Ecto neural progenitor cell (in vitro differentiated cells): ENCODE measurements around the gene LDLRAD3.
"Not testable (repeated sequence)": the region's sequence is repeated elsewhere in the genome, so short reads cannot be mapped to it uniquely, and the experiment has no call there.

Experiments used
- DNase-seq: peaks from one replicate; pipeline ENCODE4 v3.0.0-alpha.2; 2018; ENCODE audit warnings: low spot score

Gene LDLRAD3

GRCh38 chr11:36164506-36165250 lies 220.8 kb downstream of the LDLRAD3 start:
- no peak for DNase-seq

DNA sequence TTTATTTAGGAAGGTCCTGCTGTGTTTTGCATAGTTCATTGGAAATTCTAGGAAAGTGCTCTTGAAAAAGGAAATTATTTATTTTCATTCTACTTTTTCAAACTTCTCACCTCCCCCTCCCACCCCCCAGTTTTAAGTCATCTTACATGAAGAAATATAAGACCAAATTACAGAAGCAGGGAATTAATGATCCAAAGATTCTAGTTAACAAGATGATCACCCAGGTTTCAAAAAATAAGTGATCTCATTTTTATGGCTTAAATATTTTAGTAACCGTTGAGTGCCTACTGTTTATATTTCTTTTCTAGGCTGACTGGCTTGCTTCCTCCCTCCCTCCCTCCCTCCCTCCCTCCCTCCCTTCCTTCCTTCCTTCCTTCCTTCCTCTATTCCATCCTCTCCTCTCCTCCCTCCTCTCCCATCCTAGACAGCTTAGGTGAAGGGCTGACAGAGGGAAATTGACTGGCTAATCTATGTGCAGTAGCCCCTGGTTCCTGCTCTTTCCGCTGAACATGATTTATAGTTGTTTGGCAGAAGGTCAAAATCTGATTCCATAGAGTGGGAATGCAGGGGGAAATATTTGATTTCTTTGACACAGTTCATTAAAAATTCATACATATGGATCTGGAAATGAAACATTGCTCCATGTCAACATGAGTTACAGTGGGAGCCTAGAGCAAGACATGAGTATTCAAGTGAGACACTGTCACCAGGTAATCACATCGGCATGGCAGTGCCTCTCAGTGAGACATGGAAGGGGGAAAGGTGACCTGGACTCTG lies 221.9 kb downstream of the LDLRAD3 start:
- DNase-seq, result no peak

DNA sequence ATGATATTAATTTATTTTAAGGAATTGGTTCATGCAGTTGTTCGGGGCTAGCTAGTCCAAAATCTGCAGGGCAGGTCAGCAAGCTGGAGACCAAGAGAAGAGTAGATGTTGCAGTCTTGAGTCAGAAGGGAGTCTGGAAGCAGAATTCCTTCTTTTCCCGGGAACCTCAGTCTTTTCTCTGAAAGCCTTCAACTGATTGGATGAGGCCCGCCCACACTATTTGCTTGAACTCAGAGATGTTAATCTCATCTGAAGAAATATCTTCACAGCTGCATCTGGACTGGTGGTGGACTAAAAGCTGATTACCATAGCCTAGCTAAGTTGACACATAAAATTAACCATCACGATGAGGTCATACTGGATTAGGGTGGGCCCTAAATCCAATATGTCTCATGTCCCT lies 223.2 kb downstream of the LDLRAD3 start:
- no peak for DNase-seq

DNA sequence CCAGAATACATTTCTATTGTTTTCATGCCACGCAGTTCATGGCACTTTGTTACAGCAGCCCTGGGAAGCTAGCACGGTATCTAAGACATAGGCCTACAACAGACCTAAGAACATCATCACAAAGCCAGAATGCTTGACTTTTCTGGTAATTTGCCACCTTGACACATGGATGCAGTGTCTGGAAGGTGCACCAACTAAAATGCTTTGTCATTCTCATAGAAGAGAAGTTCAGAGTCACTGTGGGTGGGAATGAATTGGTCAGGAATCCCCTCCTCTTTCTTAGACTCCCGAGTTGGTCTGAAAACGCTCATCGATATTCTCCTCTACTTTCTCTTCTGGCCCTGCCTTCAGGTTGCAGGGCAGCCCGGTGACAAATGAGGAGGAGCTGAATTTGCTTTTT lies 223.9 kb downstream of the LDLRAD3 start:
- no peak for DNase-seq

DNA sequence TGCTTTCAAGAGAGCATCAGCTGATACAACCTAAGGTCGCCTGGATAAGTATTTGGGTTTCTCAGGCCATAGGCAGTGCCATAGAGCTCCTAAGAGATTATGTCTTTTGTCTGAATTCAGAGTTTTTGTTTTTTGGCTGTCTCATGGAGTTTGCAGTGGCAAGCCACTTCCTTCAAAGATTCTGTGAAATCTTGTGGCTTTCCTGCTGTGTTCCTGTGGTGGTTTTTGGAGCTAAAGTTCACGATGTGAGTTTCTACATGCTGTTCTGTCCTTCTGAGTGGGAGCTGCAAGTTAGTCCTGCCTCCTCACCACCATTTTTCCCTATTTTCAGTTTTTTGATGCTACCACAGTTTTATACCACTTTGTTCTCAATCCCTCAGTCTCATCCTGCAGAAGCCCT lies 234.0 kb downstream of the LDLRAD3 start:
- DNase-seq, result no peak

GRCh38 chr11:36186340-36187175 lies 242.7 kb downstream of the LDLRAD3 start:
- DNase-seq, result no peak

DNA sequence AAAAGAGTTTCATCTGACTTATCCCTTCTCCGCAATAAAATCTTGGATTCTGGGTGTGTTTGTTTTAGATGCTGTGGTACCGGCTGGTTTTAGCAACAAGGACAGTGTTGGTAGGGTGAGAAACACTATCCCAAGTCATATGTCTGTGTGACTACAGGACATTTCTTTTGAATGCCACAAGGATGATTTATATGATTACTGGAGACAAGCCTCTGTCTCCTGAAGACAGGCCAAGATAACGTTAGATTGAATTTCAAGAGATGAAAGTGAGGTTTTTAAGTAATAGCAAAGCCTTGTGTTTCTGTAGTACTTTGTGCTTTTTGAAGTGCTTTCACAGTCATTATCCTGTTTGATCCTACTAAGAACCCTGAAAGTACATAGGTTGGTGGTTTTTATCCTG lies 243.8 kb downstream of the LDLRAD3 start:
- DNase-seq, result no peak

GRCh38 chr11:36189735-36190134 lies 245.9 kb downstream of the LDLRAD3 start:
- DNase-seq, result not testable (repeated sequence)

DNA sequence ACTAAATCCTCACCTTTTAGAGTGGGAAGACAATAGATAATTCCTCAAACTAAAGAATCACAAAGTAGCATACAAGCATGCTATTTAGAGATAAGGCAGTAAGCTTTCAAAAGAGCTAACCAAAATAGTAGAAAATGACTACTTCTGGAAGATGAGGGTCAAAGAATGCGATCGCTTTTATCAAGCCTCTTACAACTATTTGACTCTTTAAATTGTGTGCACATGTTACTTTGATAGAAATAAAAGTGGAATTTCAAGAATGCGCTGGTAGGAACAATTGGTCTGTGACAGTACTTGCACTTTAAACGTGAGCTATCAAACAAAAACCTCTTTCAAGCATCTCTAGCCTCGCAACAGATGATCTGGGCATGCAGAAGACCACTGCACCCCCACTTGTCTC lies 248.1 kb downstream of the LDLRAD3 start:
- DNase-seq, result no peak

DNA sequence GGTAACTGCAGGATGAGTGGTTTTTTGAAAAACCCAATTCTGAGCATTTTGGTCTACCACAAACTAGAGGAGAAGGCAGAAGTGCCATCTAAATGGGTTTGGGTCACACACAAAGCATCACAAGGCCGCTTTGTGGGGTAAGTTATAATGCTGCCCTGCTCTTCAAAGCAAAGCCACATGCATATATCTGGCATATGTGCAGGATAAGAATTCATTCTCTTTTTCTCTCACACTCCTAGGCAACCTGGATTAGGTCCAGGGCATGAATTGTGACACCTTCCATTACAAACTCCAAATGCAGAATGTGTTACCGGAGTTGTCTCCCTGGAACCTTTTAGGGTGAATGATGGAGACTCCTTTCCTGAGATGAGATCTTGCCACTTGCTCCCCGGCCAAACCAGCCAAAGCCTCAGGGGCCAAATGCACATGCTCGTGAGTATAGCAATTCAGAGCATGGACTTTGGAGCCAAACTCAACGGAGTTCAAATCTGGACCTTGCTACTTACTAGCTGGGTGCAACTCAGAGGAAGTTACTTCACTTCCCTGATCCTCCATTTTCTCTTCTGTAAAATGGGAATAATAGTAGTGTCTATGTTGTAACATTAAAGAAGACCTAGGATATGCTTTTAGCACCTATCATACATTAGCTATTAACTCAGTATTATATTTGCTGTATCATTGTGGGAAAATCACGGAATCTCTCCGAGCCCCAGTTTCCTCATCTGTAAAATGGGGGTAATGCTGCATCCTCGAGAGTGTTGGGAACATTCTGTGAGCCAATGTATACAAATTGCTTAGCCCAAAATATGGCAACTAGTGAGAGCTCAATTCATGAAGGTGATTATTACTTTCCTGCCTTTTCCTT lies 248.8 kb downstream of the LDLRAD3 start:
- DNase-seq, result no peak

- DNase-seq, result no peak
Observed at GRCh38 chr11:36193290-36193619, 249.4 kb downstream of the LDLRAD3 start.

- DNase-seq, result no peak
Observed at GRCh38 chr11:36193721-36194120, 249.9 kb downstream of the LDLRAD3 start.

DNA sequence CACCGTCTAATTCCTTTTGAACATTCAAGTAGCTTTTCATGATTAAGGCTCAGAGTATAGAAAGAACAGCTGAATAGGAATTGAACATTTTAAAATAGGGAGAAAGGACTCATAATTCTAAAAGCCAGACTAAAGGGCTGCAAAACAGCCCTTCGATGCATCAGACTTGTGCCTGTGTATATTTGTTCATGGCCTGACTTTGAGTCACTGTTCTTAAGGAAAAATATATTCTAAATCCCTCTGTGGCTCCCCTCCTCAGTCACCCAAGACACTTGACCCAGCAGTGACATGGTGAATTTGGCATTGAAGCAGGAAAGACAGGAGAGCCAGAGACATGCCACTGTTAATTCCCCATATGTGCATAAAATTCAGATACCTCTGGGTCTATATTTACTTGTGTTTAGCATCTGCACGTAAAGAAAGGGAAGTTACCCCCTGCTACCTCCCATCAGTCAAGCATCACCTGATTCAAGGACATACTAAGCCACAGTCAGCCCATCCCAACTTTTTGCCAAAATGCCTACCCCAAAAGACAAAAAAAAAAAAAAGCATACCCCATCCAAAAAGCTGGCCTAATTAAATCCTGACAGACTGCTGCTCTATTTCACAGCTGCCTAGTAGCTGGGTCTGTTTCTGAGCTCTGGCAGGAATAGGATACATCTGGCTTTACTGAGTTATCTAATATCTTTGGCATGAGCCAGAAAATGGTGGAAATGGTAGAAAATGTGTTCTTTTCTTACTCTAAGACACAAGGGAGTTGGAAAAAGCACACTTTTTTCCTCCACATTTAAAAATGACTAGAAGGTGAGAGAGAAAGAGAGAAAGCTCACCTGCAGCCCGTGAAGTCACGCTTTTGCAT lies 251.9 kb downstream of the LDLRAD3 start:
- no peak for DNase-seq

- no peak for DNase-seq
Observed at GRCh38 chr11:36196411-36196998, 252.6 kb downstream of the LDLRAD3 start.

GRCh38 chr11:36201411-36201810 lies 257.5 kb downstream of the LDLRAD3 start:
- no peak for DNase-seq

GRCh38 chr11:36205536-36205935 lies 261.7 kb downstream of the LDLRAD3 start:
- no peak for DNase-seq

DNA sequence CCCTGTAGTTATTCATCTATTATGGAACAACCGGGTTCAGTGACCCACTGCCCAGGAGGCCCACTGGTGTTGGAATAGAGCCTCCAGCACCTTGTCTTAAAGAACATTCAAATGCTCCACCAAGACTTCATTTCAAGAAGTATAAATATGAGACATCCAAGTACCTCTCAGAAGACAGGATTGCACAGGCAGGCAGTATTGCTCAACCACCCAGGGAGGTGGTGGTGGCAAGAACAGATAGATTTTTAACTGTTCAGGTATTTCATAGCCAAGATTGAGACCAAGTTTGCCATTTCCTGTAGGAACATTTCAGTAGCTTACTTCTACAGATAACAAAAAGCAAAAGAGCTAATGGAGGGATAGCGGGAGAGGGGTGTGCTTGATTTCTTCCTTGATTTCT lies 266.7 kb downstream of the LDLRAD3 start:
- DNase-seq, result no peak

GRCh38 chr11:36211761-36212430 lies 268.0 kb downstream of the LDLRAD3 start:
- no peak for DNase-seq

DNA sequence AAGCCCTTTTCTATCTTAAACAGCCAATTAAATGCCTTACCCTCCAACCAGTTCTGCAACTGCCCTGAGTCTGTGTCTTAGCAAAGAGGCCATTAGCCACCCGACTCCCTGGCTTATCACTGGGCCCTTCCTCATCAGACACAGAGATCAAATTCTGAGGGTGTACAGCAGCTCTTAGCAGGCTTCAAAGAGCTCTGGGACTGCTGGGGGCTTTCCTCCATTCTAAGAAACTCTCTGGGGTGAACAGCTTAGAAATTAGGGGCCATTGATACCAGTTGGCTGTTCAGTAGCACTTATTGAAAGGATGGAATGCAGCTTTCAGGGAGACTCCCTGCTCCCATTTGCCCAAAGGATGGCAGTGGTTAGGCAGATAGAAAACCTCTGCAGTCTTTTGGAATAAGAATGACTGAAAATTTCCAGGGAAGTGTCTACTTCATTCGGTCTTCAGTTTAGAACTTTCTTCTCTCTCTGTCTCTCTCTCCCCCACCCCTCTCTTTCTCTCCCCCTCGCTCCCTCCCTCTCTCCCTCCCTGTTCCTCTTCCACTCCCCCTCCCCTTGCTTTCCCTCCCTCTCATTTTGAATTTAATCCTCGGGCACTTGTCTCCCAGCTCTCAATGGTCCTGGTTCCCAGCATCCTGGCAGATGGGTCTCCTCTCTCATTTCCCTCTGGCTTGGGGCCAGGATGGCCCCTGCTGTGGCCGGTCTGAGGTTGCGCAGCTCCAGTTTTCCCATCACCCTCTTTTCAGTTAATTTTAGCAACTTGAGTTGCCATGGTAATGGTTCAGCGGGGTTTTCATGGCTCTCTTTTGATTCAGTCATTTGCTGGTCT lies 268.9 kb downstream of the LDLRAD3 start:
- DNase-seq, result no peak
